ENCODE data around the gene TIMM50.
"Not testable (repeated sequence)": the region's sequence is repeated elsewhere in the genome, so short reads cannot be mapped to it uniquely, and the experiment has no call there.

Gene TIMM50

DNA sequence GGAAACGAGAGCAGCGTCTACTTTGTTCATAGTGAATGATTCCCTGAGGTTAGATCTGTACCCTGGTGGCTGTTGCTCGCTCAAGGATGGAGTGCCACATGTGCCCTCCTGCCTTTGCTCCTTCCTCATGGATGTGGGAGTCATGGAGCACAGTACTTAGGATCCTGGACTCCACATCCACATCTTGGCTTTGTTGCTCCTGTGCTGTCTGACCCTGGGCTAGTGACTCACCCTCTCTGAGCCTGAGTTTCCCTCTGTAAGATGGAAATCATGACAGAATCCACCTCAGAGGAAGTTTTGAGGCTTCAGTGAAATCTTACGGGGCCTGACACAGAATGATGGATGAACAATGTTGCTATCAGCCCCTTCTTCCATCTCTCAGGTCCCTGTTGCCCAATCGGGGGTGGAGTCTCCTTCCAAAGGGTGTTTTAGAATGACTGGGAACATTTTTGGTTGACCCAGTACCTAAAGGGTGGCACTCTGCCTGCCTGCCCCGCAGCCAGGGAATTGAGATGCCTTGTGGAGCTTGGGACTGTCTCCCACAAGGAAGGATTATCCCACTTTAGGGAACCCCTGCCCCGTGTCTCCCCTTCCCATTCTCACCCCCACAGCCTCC lies 9.8 kb upstream of the TIMM50 start:
- no peak for DNase-seq

- DNase-seq = no peak
Measured at GRCh38 chr19:39471756-39472536, 8.7 kb upstream of the TIMM50 start.

DNA sequence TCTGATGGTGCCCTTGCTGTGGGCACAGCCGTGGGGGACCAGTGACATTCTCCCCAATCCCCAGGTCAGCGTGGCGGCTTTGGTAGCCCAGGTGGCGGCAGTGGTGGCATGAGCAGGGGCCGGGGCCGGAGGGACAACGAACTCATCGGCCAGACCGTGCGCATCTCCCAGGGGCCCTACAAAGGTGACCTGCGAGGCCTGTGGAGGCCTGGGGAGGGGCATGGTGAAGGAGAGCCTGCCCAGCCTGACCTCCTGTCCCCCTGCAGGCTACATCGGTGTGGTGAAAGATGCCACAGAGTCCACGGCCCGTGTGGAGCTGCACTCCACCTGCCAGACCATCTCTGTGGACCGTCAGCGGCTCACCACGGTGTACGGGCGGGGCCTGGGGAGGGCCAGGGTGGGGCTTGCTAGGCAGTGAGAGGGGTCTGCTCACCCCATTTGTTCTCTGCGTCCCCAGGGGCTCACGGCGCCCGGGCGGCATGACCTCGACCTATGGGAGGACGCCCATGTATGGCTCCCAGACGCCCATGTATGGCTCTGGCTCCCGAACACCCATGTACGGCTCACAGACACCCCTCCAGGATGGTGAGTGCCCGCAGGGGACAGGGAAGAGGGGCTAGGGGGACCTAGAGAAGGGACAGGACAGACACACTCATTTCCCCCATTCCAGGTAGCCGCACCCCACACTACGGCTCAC lies 7.7 kb upstream of the TIMM50 start:
- DNase-seq = no peak

GRCh38 chr19:39473443-39473960 lies 7.1 kb upstream of the TIMM50 start:
- DNase-seq = no peak

- peak; percentile 5 for DNase-seq
Measured at GRCh38 chr19:39474139-39474620, 6.5 kb upstream of the TIMM50 start.

GRCh38 chr19:39475748-39476147 lies 4.9 kb upstream of the TIMM50 start:
- DNase-seq = no peak

GRCh38 chr19:39479319-39479801 lies 1.3 kb upstream of the TIMM50 start:
- DNase-seq = not testable (repeated sequence)

GRCh38 chr19:39479916-39480315 lies 722 bp upstream of the TIMM50 start:
- DNase-seq = peak; percentile 9

GRCh38 chr19:39481229-39481545 lies 549 bp downstream of the TIMM50 start:
- DNase-seq = no peak

- DNase-seq = no peak
Measured at GRCh38 chr19:39481676-39482075, 1.0 kb downstream of the TIMM50 start.

DNA sequence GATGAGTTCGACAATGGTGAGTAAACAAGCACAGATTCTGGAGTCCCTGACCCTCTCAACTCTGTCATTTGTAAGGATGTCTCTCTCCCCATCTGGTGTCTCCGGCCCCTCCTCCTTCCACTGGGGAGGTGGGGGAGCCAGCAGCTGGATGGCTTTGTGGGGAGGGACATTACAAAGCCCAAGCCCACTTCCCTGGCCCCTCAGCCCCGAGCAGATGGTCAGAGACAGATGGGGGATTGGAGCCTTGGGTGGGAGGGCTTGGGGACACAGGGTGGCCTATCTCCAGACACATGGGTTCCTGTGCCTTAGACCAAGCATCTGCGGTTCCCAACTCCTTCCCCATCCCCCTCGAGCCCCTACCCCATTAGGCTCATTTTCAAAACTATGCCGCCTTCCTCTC lies 2.5 kb downstream of the TIMM50 start:
- DNase-seq = no peak

DNA sequence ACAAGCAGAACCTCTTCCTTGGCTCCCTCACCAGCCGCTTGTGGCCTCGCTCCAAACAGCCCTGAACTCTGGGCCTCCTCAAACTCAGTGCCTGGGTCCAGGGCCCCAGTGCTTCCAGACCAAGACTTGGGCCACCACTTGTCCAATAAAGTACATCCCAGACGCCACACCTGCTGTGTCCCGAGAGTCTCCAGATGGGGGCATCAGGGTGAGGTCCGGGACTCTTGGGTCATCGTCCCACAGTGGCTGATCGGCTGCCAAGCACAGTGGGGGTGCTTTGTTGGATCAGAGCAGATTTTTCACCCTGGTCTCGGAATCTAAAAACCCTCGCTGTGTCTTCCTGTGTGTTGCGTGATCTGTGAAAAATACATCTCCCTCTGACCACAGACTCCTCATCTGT lies 9.1 kb downstream of the TIMM50 start:
- DNase-seq = no peak

DNA sequence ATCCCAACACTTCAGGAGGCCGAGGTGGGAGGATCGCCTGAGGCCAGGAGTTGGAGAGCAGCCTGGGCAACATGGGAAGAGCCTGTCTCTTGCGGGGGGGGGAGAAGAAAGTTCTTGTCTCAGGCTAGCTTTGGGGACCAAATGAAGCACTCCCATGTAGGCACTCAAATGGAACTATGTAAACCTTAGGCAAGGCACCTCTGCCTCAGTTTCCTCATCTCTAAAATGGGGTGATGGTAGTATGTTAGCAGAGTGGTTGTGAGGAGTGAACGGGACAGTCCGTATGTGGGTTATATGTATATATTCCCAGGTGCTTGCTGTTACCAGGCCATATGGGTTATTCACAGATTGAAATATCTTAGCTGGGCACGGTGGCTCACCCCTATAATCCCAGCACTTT lies 11.6 kb downstream of the TIMM50 start:
- no peak for DNase-seq

GRCh38 chr19:39492788-39493187 lies 12.2 kb downstream of the TIMM50 start:
- no peak for DNase-seq

DNA sequence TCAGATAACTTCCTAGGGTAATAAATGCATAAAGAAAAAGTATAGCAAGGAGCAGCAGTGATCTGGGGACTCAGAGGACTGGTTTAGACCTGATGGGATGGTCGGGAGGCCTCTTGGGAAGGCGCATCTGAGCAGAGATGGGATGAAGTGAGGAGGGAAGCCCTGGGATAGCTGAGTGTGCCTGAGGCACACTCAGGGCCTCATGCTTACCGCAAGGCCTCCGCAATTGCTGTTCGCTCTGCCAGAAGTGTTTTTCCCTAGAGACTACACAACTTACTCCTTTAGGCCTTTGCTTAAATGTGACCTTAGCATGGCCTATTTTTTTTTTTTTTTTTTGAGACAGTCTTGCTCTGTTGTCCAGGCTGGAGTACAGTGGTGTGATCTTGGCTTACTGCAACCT lies 14.0 kb downstream of the TIMM50 start:
- DNase-seq = no peak

DNA sequence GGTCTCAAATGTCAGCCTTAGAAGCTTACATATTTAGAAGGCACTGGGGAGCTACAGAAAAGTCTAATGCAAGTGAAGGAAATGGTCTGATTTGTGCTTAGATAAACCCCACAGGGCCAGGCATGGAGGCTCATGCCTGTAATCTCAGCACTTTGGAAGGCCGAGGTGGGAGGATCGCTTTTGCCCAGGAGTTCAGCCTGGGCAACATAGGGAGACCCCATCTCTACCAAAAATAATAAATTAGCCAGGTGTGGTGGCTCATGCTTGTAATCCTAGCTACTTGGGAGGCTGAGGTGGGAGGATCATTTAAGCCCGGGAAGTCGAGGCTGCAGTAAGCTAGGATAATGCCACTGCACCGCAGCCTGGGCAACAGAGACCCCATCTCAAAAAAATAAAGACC lies 15.4 kb downstream of the TIMM50 start:
- no peak for DNase-seq

DNA sequence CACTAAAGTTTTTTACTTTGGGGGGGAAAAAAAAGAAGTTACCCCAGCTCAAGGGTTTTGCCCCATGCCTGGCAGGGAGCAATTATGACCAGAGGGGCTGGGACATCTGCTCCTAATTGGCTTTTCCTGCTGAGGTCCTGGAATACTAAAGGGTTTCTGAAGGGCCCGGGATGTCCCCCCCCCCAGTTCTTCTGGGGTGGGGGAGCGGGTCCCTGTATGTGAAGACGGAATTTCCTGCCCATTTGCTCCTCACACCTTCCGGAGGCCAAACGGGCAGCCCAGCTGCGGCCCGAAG lies 17.0 kb downstream of the TIMM50 start:
- DNase-seq = no peak

- DNase-seq = peak; percentile 83
Measured at GRCh38 chr19:39497996-39498797, 17.6 kb downstream of the TIMM50 start.

- DNase-seq = peak; percentile 42
Measured at GRCh38 chr19:39498798-39499642, 18.4 kb downstream of the TIMM50 start, which contains the start of gene DLL3. Gene DLL3, plus strand, starts transcription at chr19:39498947. Its CDS starts 28 bp downstream, at chr19:39498975.

GRCh38 chr19:39499932-39500331 lies 19.3 kb downstream of the TIMM50 start:
- DNase-seq = no peak

DNA sequence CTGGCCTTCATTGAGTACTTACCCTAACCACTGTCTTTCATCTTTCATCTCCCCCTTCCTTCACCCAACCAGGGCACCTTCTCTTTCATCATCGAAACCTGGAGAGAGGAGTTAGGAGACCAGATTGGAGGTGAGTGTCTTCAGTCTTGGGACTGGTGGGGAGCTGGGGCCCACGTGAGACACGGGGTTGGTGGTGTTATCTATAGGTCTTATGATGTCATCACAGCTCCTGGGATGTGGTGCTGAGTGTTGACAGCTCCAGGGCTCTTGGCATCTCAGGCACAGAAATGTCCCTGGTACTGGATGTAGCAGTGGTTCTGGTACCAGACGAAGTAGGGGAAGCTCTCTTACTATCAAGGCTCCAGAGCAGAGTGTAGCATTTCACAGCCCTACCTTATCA lies 19.9 kb downstream of the TIMM50 start:
- DNase-seq = no peak

DNA sequence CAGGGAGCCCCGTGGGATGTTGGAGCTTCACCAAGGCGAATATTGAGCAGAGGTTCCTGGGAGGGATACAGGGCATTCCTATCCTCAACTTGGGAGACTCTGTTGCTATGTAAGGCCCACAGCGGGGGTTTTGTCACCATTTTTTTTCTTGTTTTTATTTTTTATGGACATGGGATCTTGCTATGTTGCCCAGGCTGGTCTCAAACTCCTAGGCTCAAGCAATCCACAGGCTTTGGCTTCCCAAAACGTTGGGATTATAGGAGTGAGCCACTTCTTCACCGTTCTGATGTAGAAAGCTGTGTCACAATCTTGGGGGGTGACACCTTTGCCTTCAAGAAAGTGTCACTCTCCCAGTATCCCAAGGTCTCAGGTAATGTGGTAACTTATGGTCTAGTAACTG lies 20.7 kb downstream of the TIMM50 start:
- DNase-seq = no peak

Data from DMS79 treated with DMSO at 0.1 percent for 48 hours (cell line).